Mucosa of gallbladder (tissue), 1 donor: ENCODE data around the gene KCTD20. TPM values are rescaled to one million over a fixed set of nuclear protein-coding genes. Genes with fewer than 3 reads are reported as not detected.

Source experiments
- DNase-seq: peaks from one replicate; pipeline ENCODE4 v3.0.0-alpha.2; 2020; ENCODE audit warnings: low spot score
- total RNA-seq: library from RNA; stranded (reverse); gene quantifications from one replicate; pipeline ENCODE4 v1.2.1, GENCODE V29; 2021
- donor health status: DM: no; HTN: no; CAD: no.

The KCTD20 gene
- total RNA-seq, 1 donor from 2014 or later: 37.2 TPM

DNA sequence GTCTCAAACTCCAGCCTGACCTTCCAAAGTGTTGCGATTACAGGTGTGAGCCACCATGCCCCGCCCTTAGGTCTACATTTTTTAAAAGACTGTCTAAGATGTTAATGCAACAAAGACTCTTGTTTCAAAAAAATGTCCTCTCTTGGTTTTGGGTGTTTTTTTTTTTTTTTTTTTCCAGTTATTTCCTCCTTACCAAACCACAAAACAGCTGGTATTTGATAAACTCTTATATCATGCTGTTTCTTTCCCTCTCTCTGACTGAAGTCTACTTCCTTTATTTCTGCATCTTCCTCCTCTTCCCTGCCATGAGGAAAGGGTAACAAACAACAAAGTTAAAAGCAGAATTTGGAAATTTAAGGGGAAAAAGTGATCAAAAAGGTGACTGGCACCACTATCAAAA lies 83.3 kb downstream of the KCTD20 start:
- DNase-seq: no peak

DNA sequence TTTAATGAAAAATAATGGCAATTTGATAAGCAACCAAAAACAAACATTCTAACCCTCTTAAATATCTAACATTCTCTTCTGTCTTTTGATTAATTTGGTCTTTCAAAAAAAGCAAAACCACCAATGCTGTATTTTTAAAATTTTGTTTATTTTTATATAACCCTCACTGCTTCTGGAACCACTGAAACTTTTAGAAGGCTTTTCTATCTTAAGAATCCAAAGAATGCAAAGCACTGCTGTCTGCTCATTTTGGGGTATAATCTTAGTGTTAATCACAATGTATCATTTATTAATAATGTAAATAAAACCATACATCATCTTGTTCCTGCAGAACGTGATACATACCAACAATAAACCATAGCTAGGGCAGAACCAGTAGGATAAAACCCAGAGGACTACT lies 90.5 kb downstream of the KCTD20 start:
- DNase-seq: no peak

DNA sequence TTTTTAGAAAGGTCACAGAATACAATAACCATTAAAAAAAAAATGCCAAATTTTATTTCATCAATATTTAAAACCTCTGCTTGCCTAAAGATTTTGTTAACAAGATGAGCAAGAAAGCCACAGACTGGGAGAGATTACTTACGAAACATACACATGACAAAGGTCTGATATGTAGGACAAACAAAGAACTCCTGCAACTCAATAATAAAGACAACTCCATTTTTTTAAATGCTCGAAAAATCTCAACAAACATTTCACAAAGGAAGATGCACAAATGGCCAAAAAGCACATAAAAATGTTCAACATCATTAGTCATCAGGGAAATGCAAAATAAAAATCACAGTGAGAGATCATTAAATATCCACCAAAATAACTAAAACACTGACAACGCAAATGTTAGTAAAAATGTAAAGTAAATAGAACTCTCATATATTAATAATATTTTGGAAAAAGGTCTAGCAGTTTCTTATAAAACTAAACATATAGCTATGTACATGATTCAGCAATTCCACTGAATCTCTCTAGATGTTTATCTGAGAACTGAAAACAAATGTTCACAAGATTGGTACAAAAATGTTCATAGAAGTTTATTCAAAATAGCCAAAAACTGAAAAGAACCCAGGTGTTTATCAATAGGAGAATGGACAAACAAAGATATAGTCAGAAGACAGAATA lies 94.2 kb downstream of the KCTD20 start:
- DNase-seq: no peak

DNA sequence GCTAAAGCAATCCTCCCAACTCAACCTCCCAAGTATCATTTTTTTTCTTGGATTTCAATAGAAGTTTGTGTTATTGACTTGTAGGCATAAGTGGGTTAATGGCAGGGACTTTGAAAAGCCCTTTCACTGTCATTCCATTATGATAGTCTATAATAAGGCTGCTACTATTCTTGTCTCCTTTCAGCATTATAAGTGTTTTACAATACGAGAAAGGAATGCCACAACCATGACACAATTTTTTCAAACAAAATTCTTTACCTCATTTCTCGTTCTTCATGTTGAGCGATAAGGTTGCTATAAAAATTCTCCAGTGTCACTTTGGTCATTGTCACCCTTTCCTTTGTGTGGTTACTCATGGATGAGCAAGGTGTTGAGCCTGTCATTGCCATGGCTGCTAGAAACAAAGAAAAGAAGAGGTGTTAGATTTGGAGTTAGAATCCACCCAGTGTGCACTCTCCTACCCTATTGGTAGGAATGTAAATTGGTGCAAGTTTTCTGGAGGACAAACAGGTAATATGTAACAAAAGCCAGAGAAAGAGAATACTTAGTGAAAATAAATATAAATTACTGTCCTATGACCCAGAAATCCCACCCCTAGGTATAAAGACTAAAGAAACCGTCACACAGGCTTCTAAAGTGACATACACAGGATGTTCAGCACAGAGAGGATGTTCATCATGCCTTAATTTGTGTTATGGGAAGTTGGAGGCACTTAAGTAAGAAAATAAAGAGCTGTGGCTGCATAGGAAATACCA lies 97.2 kb downstream of the KCTD20 start:
- DNase-seq: no peak

Other genes with a start within 250 kb of the KCTD20 start
- 47.0 TPM for gene BRPF3, start 246.3 kb upstream of the KCTD20 start, total RNA-seq
- 0.14 TPM for gene PNPLA1, start 172.9 kb upstream of the KCTD20 start, total RNA-seq
- gene BNIP5, start 106.1 kb upstream of the KCTD20 start, total RNA-seq: 7.4 TPM
- 2.5 TPM for gene ETV7, start 55.3 kb upstream of the KCTD20 start, total RNA-seq
- not detected for gene PXT1, start 146 bp upstream of the KCTD20 start, total RNA-seq
- 41.6 TPM for gene STK38, start 104.5 kb downstream of the KCTD20 start, total RNA-seq
- gene SRSF3, start 151.4 kb downstream of the KCTD20 start, total RNA-seq: 190 TPM
- 71.2 TPM for gene CDKN1A, start 235.7 kb downstream of the KCTD20 start, total RNA-seq